Occipital lobe (tissue), 2 donors: Measurements from ENCODE around the gene OCLN. TPM values are rescaled to one million over a fixed set of nuclear protein-coding genes. Genes with fewer than 3 reads are reported as not detected.
"Not testable (repeated sequence)": the region's sequence is repeated elsewhere in the genome, so short reads cannot be mapped to it uniquely, and the experiment has no call there.

Source experiments
- DNase-seq: peaks from one replicate; lab custom pipeline; 2025; lab: John Stamatoyannopoulos, UW
- total RNA-seq: library from RNA; depleted of rRNA; stranded (reverse); fragments of >200 nt; gene quantifications from one replicate; pipeline ENCODE4 v1.2.3, GENCODE V29; 2014

OCLN gene
- total RNA-seq, 1 donor from 2014 or later, result 3.6 TPM

GRCh38 chr5:69489246-69489645 is 3.3 kb upstream of the OCLN start:
- no peak for DNase-seq

GRCh38 chr5:69491027-69491426 is 1.6 kb upstream of the OCLN start:
- no peak for DNase-seq

- no peak for DNase-seq
Observed at GRCh38 chr5:69491838-69492390, 676 bp upstream of the OCLN start.

- no peak for DNase-seq
Observed at GRCh38 chr5:69492923-69493395, 369 bp downstream of the OCLN start.

GRCh38 chr5:69493396-69494133 is 975 bp downstream of the OCLN start:
- DNase-seq, result no peak

- no peak for DNase-seq
Observed at GRCh38 chr5:69494452-69494851, 1.9 kb downstream of the OCLN start.

GRCh38 chr5:69497006-69497520 is 4.5 kb downstream of the OCLN start:
- no peak for DNase-seq

- DNase-seq, result no peak
Observed at GRCh38 chr5:69498384-69498783, 5.8 kb downstream of the OCLN start.

- no peak for DNase-seq
Observed at GRCh38 chr5:69502367-69502766, 9.8 kb downstream of the OCLN start.

- DNase-seq, result no peak
Observed at GRCh38 chr5:69502767-69503488, 10.3 kb downstream of the OCLN start.

GRCh38 chr5:69504036-69504435 is 11.4 kb downstream of the OCLN start:
- DNase-seq, result no peak

GRCh38 chr5:69505306-69505705 is 12.7 kb downstream of the OCLN start:
- DNase-seq, result no peak

GRCh38 chr5:69509212-69509611 is 16.6 kb downstream of the OCLN start:
- DNase-seq, result no peak

- no peak for DNase-seq
Observed at GRCh38 chr5:69510694-69511093, 18.1 kb downstream of the OCLN start.

- no peak for DNase-seq
Observed at GRCh38 chr5:69512740-69513260, 20.2 kb downstream of the OCLN start.

- not testable (repeated sequence) for DNase-seq
Observed at GRCh38 chr5:69515570-69515969, 23.0 kb downstream of the OCLN start.

GRCh38 chr5:69516769-69517168 is 24.2 kb downstream of the OCLN start:
- no peak for DNase-seq

- no peak for DNase-seq
Observed at GRCh38 chr5:69517763-69518212, 25.2 kb downstream of the OCLN start.

GRCh38 chr5:69519285-69519684 is 26.7 kb downstream of the OCLN start:
- DNase-seq, result no peak

- no peak for DNase-seq
Observed at GRCh38 chr5:69522035-69522434, 29.4 kb downstream of the OCLN start.

GRCh38 chr5:69525490-69525889 is 32.9 kb downstream of the OCLN start:
- no peak for DNase-seq

GRCh38 chr5:69526660-69527059 is 34.1 kb downstream of the OCLN start:
- DNase-seq, result no peak
